GM12891 (cell line): ENCODE results near the gene TTLL8.

Experiments used
- POLR2A ChIP-seq: IDR thresholded peaks from 2 replicates; pipeline ENCODE4 v1.6.1; 2011; ENCODE audit warnings: low read depth, low read length, control low read depth
- POLR2AphosphoS5 ChIP-seq: IDR thresholded peaks from 2 replicates; pipeline ENCODE4 v1.6.1; 2011; ENCODE audit warnings: low read depth, low read length, control low read depth
- SPI1 ChIP-seq: IDR thresholded peaks from 2 replicates; pipeline ENCODE4 v1.6.1; 2011; ENCODE audit warnings: low read depth, low read length, control low read depth
- TAF1 ChIP-seq: IDR thresholded peaks from 2 replicates; pipeline ENCODE4 v1.6.1; 2011; ENCODE audit warnings: low read depth, low read length, control low read depth

DNA sequence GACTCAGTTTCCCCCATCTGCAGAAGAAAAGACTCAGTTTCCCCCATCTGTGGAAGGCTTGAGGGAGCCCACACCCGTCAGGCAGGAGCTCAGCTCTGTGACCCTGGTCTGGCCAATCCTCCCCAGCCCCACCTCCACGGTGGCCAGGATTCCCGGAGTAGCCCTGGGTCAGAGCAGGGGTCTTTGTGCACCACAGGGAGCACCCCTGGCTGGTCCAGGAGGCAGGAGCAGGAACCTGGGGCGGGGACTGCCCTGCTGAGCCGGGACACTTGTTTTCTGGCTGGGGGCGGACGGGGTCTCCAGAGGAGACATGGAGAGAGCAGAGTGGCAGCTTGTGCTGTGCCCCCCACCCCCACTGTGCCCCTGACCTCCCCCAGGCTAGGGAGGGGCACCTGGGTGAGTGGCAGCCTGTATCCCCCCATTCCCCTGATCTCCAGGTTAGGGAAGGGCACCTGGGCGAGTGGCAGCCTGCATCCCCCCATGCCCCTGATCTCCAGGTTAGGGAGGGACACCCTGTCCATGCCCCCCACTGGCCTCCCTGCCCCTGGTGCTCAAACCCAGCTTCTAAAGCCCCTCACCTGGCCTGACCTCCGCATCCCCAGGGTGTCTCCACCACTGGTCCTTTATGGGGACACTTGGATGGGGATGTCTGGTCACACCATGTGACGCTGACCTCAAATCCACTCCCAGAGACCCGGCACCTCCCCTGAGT, 64.3 kb downstream of the TTLL8 start:
- TF ChIP-seq POLR2A (no peak), TAF1 (no peak), POLR2AphosphoS5 (no peak), SPI1 (no peak)
